K562 (cell line): ENCODE data around the gene MAPKAPK2. TPM values are rescaled to one million over a fixed set of nuclear protein-coding genes. Genes with fewer than 3 reads are reported as not detected.
A peak's percentile ranks its signal among the peaks of the same experiment; 100 is the strongest.

Experiments
- BCL6 ChIP-seq: fragments of 250-450 bp; sonication (Bioruptor Pico); IDR thresholded peaks from 2 replicates; pipeline ENCODE4 v1.4.0; 2020
- DDX20 ChIP-seq: fragments of 450-650 bp; IDR thresholded peaks from 2 replicates; pipeline ENCODE4 v1.6.1; 2016; ENCODE audit warnings: missing genetic modification characterization, low read depth, mild to moderate bottlenecking, missing compliant biosample characterization, moderate library complexity
- E2F8 ChIP-seq: fragments of 450-650 bp; IDR thresholded peaks from 2 replicates; pipeline ENCODE4 v1.7.1; 2018; ENCODE audit warnings: mild to moderate bottlenecking, low read depth; ENCODE audit not compliant: partially characterized antibody
- EGR1 ChIP-seq: fragments of 450-650 bp; conservative IDR thresholded peaks from 2 replicates; pipeline ENCODE4 v1.6.1; 2017; ENCODE audit warnings: mild to moderate bottlenecking
- HDAC1 ChIP-seq, 2 experiments: fragments of 450-650 bp; IDR thresholded peaks; 2 replicates each; pipeline ENCODE4 v1.6.1; 2016 to 2017; ENCODE audit warnings: inconsistent platforms in 1 of 2, mild to moderate bottlenecking in 1 of 2, moderate library complexity in 1 of 2
- JUND ChIP-seq, 2 experiments: IDR thresholded peaks; 2 replicates in 1 of 2; 3 replicates in 1 of 2; pipeline ENCODE4 v1.6.1; 2011; ENCODE audit warnings: borderline replicate concordance in 2 of 2, low read depth in 2 of 2, low read length in 2 of 2, improper control_type of control experiment in 1 of 2, missing biosample characterization in 1 of 2, missing genetic modification characterization in 1 of 2, missing genetic modification reagents in 1 of 2
- MAX ChIP-seq: sonication (generic); formaldehyde crosslinking; IDR thresholded peaks from 2 replicates; pipeline ENCODE4 v1.9.0; 2022; ENCODE audit warnings: mild to moderate bottlenecking, missing genetic modification reagents
- NCOA1 ChIP-seq: fragments of 450-650 bp; IDR thresholded peaks from 2 replicates; pipeline ENCODE4 v1.6.1; 2016; ENCODE audit warnings: low read depth
- NFYB ChIP-seq: IDR thresholded peaks from 2 replicates; pipeline ENCODE4 v1.6.1; 2011; ENCODE audit warnings: mild to moderate bottlenecking, moderate library complexity; ENCODE audit not compliant: insufficient read length; ENCODE audit errors: extremely low read depth
- POLR2AphosphoS5 ChIP-seq: IDR thresholded peaks from 2 replicates; pipeline ENCODE4 v1.6.1; 2011; ENCODE audit warnings: mild to moderate bottlenecking, low read depth, low read length, moderate library complexity; ENCODE audit not compliant: control insufficient read depth, insufficient read depth
- POLR2H ChIP-seq: IDR thresholded peaks from 2 replicates; pipeline ENCODE4 v1.6.1; 2016; ENCODE audit warnings: missing genetic modification characterization, low read depth, mild to moderate bottlenecking, control low read depth, missing compliant biosample characterization, moderate library complexity
- ZBTB40 ChIP-seq, 2 experiments: fragments of 450-650 bp in 1 of 2; sonication (generic) in 1 of 2; formaldehyde crosslinking in 1 of 2; IDR thresholded peaks; 2 replicates each; pipeline versions ENCODE4 v1.7.1 to v1.9.0; 2016 to 2022; ENCODE audit warnings: inconsistent platforms in 1 of 2, mild to moderate bottlenecking in 1 of 2, missing genetic modification reagents in 1 of 2
- ZBTB8A ChIP-seq: fragments of 450-650 bp; IDR thresholded peaks from 2 replicates; pipeline ENCODE4 v1.6.1; 2018; ENCODE audit warnings: mild to moderate bottlenecking, moderate library complexity; ENCODE audit not compliant: partially characterized antibody
- ZNF217 ChIP-seq: sonication (generic); formaldehyde crosslinking; IDR thresholded peaks from 2 replicates; pipeline ENCODE4 v1.8.0; 2022; ENCODE audit warnings: mild to moderate bottlenecking, missing genetic modification reagents
- ZNF3 ChIP-seq: fragments of 250-450 bp; sonication (Bioruptor Pico); IDR thresholded peaks from 2 replicates; pipeline ENCODE4 v1.5.0; 2021; ENCODE audit warnings: mild to moderate bottlenecking, moderate library complexity
- polyA plus RNA-seq, 8 experiments: library from polyadenylated mRNA; depleted of rRNA in 4 of 8; stranded (reverse) in 5 of 8; unstranded in 3 of 8; fragments of >200 nt; fragmentation: Nextera tagmentation in 2 of 8; fragmentation: Illumina TruSeq in 1 of 8; extraction: Ambion mirVana in 2 of 8; extraction: Trizol in 1 of 8; gene quantifications; 2 replicates each; pipeline versions ENCODE4 v1.2.1 to v1.2.3, GENCODE V29; 2011 to 2014; ENCODE audit warnings: inconsistent platforms in 1 of 8, missing spikeins in 1 of 8
- total RNA-seq, 7 experiments: library from RNA; depleted of rRNA in 6 of 7; stranded (reverse); fragments of >200 nt in 6 of 7; fragmentation: Illumina TruSeq in 2 of 7; extraction: Trizol in 2 of 7; gene quantifications; 2 replicates each; pipeline versions ENCODE4 v1.2.1 to v1.2.3, GENCODE V29; 2011 to 2021; ENCODE audit warnings: low replicate concordance in 1 of 7

Gene MAPKAPK2
- total and polyA plus RNA-seq, 9 of the 15 experiments (the other 6 are each of a cell fraction or from before 2014, with no cell fraction given): 0.63 to 94.2 (median 52.1) TPM

GRCh38 chr1:206766251-206766856 is 81.6 kb downstream of the MAPKAPK2 start (continued):
- no peak for TF ChIP-seq HDAC1 (IDR thresholded peaks at IDR 0.05)
- TF ChIP-seq ZBTB8A: no peak
- peak; percentile 58 for TF ChIP-seq JUND (IDR thresholded peaks at IDR 0.05; ENCODE audit: borderline replicate concordance, low read depth, low read length)
- peak; percentile 78; the same call in 2 of the 3 replicates for TF ChIP-seq JUND (tag; IDR thresholded peaks at IDR 0.05; ENCODE audit: borderline replicate concordance, low read depth, low read length)
- no peak for TF ChIP-seq ZNF217 (CRISPR knock-in tag)
- no peak for TF ChIP-seq POLR2AphosphoS5
- no peak for TF ChIP-seq NFYB
- peak; percentile 23; the same call in 1 of the 2 replicates for TF ChIP-seq MAX (CRISPR knock-in tag)
- TF ChIP-seq ZBTB40 (IDR thresholded peaks at IDR 0.05): no peak
- no peak for TF ChIP-seq ZBTB40 (CRISPR knock-in tag; IDR thresholded peaks at IDR 0.05)
- peak; percentile 73 for TF ChIP-seq NCOA1
- TF ChIP-seq ZNF3 (CRISPR knock-in tag): no peak
- 0 out of 2 replicates have a peak, but pooled peaks have one; percentile 14 for TF ChIP-seq EGR1
- TF ChIP-seq BCL6 (CRISPR knock-in tag): 0 out of 2 replicates have a peak, but pooled peaks have one; percentile 26
- no peak for TF ChIP-seq POLR2H (tag)
- peak; percentile 88 for TF ChIP-seq E2F8
- TF ChIP-seq DDX20 (tag): no peak
